Astrocyte of the spinal cord (primary cell): Measurements from ENCODE around the gene CFAP126.
"Not testable (repeated sequence)": the region's sequence is repeated elsewhere in the genome, so short reads cannot be mapped to it uniquely, and the experiment has no call there.

Experiments used
- DNase-seq: peaks from one replicate; pipeline ENCODE4 v3.0.0; 2011; ENCODE audit warnings: low read depth, low spot score
- H3K4me3 ChIP-seq: 2 replicates; pipeline ENCODE4 v1.5.1; 2011; ENCODE audit warnings: low read depth, mild to moderate bottlenecking, low read length, moderate library complexity
- CTCF ChIP-seq: IDR thresholded peaks from 2 replicates; pipeline ENCODE4 v1.5.1; 2012; ENCODE audit warnings: low read depth, mild to moderate bottlenecking, low read length, inconsistent platforms
- in situ Hi-C: cut with HindIII; loops from 2 replicates; pipeline ENCODE4 v1.10.0; 2017; ENCODE audit warnings: low sequenced_read_pairs

Gene CFAP126

DNA sequence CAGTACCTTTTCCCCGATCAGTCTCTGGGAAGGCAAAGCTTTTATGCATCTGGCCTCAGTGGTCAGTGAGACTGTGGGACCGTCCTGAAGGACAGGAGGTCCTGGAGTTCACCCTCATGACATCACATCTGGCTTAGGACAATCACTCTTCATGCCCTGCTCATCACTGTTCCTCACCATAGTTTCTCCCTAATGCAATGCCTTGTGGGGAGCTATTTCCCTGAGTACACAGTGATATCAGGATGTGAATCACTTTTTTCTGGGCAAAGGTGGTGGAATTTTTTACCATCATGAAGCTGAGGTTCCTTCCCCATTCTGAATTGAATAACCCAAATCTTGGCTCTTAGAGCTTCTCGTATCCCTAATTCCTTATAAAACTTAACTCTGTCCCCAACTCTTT lies 34.8 kb upstream of the CFAP126 start:
- TF ChIP-seq CTCF = no peak
- DNase-seq = no peak
- in situ Hi-C loops = no loop called here
- no peak overlapping the region for H3K4me3 ChIP-seq

DNA sequence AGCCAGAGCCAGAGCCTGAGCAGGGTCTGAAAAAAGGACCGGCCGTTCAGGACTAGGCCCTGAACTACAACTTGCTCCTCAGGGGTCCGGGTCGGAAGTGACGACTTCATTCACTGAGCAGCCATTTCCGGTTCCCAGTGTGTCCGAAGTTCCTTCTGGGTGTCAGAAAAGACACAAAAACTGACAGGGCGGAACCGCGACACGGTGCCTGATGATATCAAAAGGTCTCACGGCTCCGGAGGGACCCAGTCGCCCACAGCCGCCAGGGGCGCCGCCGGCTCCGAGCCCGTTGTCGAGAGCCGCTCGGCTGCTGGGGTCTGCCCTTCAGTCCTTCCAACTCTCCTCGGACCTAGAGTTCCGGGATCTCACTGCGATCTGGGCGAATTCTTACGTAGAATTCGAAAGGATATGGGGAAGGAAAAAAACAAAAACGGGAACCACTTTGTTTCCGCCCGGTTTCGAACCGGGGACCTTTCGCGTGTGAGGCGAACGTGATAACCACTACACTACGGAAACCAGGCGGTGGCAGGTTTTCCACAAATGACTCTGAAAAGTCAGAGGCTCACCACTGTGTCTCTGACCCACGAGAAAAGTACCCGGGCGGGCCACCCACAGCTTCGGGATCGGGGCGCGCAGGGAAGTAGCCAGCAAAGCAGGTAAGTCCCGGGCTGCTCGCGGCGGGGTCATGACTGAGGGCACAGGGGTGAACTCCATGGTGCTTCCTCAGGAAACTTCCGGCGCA lies 31.8 kb upstream of the CFAP126 start:
- peak; percentile 35 for TF ChIP-seq CTCF
- in situ Hi-C loops = no loop called here
- H3K4me3 ChIP-seq = peak overlapping the region; percentile 92
- peak; percentile 93 for DNase-seq

GRCh38 chr1:161398900-161399256 lies 31.2 kb upstream of the CFAP126 start:
- peak overlapping the region; percentile 92 for H3K4me3 ChIP-seq
- no peak for DNase-seq
- in situ Hi-C loops = no loop called here
- no peak for TF ChIP-seq CTCF

DNA sequence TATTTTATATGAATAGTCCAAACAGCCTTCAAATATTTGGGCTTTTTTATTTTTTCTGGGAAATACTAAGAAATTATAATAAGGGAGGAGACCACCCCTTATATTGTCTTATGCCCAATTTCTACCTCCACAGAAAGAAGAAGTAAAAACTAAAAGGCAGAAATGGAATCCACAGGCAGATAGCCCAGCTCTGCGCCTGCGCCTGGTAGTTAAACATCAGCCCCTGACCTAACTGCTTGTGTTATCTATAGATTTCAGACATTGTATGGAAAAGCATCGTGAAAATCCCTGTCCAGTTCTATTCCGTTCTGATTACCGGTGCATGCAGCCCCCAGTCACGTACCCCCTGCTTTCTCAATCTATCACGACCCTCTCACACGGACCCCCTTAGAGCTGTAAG lies 29.4 kb upstream of the CFAP126 start:
- in situ Hi-C loops, H3K4me3 ChIP-seq, DNase-seq: not testable (repeated sequence)

GRCh38 chr1:161393151-161393550 lies 25.5 kb upstream of the CFAP126 start:
- no peak overlapping the region for H3K4me3 ChIP-seq
- no peak for DNase-seq
- in situ Hi-C loops = no loop called here
- TF ChIP-seq CTCF = no peak

- DNase-seq = no peak
- H3K4me3 ChIP-seq = no peak overlapping the region
- no peak for TF ChIP-seq CTCF
- in situ Hi-C loops = no loop called here
Observed at GRCh38 chr1:161391611-161392010, 23.9 kb upstream of the CFAP126 start.

DNA sequence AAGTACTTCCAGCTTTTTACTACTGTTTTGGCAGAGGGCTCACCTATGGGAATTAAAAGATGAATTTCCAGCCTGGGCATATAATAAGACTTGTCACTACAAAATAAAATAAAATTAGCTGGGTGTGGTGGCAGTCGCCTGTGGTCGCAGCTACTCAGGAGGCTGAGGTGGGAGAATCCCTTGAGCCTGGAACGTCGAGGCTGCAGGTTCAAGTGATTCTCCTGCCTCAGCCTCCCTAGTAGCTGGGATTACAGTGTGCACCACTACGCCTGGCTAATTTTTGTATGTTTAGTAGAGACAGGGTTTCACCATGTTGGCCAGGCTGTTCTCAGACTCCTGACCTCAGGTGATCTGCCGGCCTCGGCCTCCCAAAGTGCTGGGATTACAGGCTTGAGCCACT lies 23.5 kb upstream of the CFAP126 start:
- DNase-seq, H3K4me3 ChIP-seq, in situ Hi-C loops: not testable (repeated sequence)

- in situ Hi-C loops = no loop called here
Observed at GRCh38 chr1:161390559-161390858, 22.8 kb upstream of the CFAP126 start.

More at GRCh38 chr1:161390559-161390858, 22.8 kb upstream of the CFAP126 start:
- TF ChIP-seq CTCF = no peak
- no peak for DNase-seq
- peak overlapping the region; percentile 76 for H3K4me3 ChIP-seq
